HEK293T (cell line): ENCODE results near the gene PRKG1.
"Not testable (repeated sequence)": the region's sequence is repeated elsewhere in the genome, so short reads cannot be mapped to it uniquely, and the experiment has no call there.

Experiments
- ARNT ChIP-seq: fragments of 450-650 bp; IDR thresholded peaks from 2 replicates; pipeline ENCODE4 v1.6.1; 2017; ENCODE audit warnings: mild to moderate bottlenecking
- BHLHE40 ChIP-seq: fragments of 450-650 bp; IDR thresholded peaks from 2 replicates; pipeline ENCODE4 v1.6.1; 2016; ENCODE audit warnings: mild to moderate bottlenecking, moderate library complexity, borderline replicate concordance
- CTBP1 ChIP-seq: fragments of 450-650 bp; IDR thresholded peaks from 2 replicates; pipeline ENCODE4 v1.6.1; 2016; ENCODE audit warnings: borderline replicate concordance
- ELF4 ChIP-seq: fragments of 450-650 bp; IDR thresholded peaks from 2 replicates; pipeline ENCODE4 v1.6.1; 2017; ENCODE audit warnings: antibody characterized with exemption
- FOXA1 ChIP-seq: fragments of 450-650 bp; IDR thresholded peaks from 2 replicates; pipeline ENCODE4 v1.6.1; 2016; ENCODE audit warnings: mild to moderate bottlenecking
- FOXM1 ChIP-seq: fragments of 450-650 bp; IDR thresholded peaks from 2 replicates; pipeline ENCODE4 v1.6.1; 2017; ENCODE audit warnings: mild to moderate bottlenecking, borderline replicate concordance
- HDGF ChIP-seq: fragments of 450-650 bp; IDR thresholded peaks from 2 replicates; pipeline ENCODE4 v1.6.1; 2017; ENCODE audit warnings: antibody characterized with exemption, borderline replicate concordance
- SP1 ChIP-seq: fragments of 450-650 bp; IDR thresholded peaks from 2 replicates; pipeline ENCODE4 v1.6.1; 2017
- SUZ12 ChIP-seq: fragments of 450-650 bp; IDR thresholded peaks from 2 replicates; pipeline ENCODE4 v1.6.1; 2016; ENCODE audit warnings: mild to moderate bottlenecking

- TF ChIP-seq BHLHE40, SP1, SUZ12, FOXA1, HDGF, CTBP1, ARNT, FOXM1, ELF4: not testable (repeated sequence)
Observed at GRCh38 chr10:52039002-52039793, 964.9 kb downstream of the PRKG1 start.
